GM10248 (cell line): Measurements from ENCODE around the gene KLHL29.

Experiments
- CTCF ChIA-PET: fragments of 300-600 bp; sonication (Branson Sonifier 250); formaldehyde crosslinking; extraction: SDS; loops from one replicate; lab custom pipeline; 2021; ENCODE audit warnings: antibody characterized with exemption; lab: Yijun Ruan, JAX
- POLR2A ChIA-PET: fragments of 350-650 bp; sonication (Branson Sonifier 250); formaldehyde crosslinking; extraction: SDS; loops from one replicate; lab custom pipeline; 2020; ENCODE audit warnings: antibody characterized with exemption; lab: Yijun Ruan, JAX
- DNase-seq: peaks from one replicate; pipeline ENCODE4 v3.0.0; 2012; ENCODE audit errors: extremely low spot score
- CTCF ChIP-seq: IDR thresholded peaks from 2 replicates; pipeline ENCODE4 v1.5.1; 2012; ENCODE audit warnings: mild to moderate bottlenecking, low read depth; ENCODE audit errors: extremely low read depth, missing control alignments, control extremely low read depth

Gene KLHL29

GRCh38 chr2:23662941-23663920 is 278.3 kb downstream of the KLHL29 start:
- ChIA-PET CTCF (interaction anchor here (1.0 to 1.6 kb wide), 2 partner anchors 17 to 40 kb away, joined by 3 read pairs; no protein-coding TSS in a partner anchor), POLR2A (no interaction called here)
- no peak for DNase-seq
- no peak for TF ChIP-seq CTCF

- ChIA-PET CTCF (interaction anchor here (1.6 kb wide), 1 partner anchor 18 kb away, joined by 3 read pairs; no protein-coding TSS in a partner anchor), POLR2A (no interaction called here)
- TF ChIP-seq CTCF: no peak
- no peak for DNase-seq
Observed at GRCh38 chr2:23664066-23664788, 279.2 kb downstream of the KLHL29 start.

GRCh38 chr2:23666241-23666979 is 281.4 kb downstream of the KLHL29 start:
- no peak for TF ChIP-seq CTCF
- POLR2A ChIA-PET: no interaction called here
- no peak for DNase-seq
- CTCF ChIA-PET: interaction anchor here (1.6 kb wide), 1 partner anchor 11 kb away, joined by 6 read pairs; no protein-coding TSS in a partner anchor

GRCh38 chr2:23666980-23667357 is 282.0 kb downstream of the KLHL29 start:
- POLR2A ChIA-PET: no interaction called here
- TF ChIP-seq CTCF: no peak
- CTCF ChIA-PET: interaction anchor here (1.6 kb wide), 1 partner anchor 11 kb away, joined by 6 read pairs; no protein-coding TSS in a partner anchor
- no peak for DNase-seq

- ChIA-PET POLR2A (no interaction called here), CTCF (interaction anchor here (1.0 kb wide), 1 partner anchor 37 kb away, joined by 3 read pairs; no protein-coding TSS in a partner anchor)
- DNase-seq: no peak
- TF ChIP-seq CTCF: no peak
Observed at GRCh38 chr2:23668756-23669304, 283.9 kb downstream of the KLHL29 start.
